ENCODE results near the gene UNC5B. TPM values are rescaled to one million over a fixed set of nuclear protein-coding genes. Genes with fewer than 3 reads are reported as not detected.

Gene UNC5B
- total RNA-seq, 1 donor from 2014 or later = 231 TPM

- no peak for DNase-seq (ENCODE audit: low spot score)
- TF ChIP-seq CTCF (IDR thresholded peaks at IDR 0.05; ENCODE audit: unreplicated experiment) = no peak
- Mint-ChIP-seq H3K4me3 (ENCODE audit: unreplicated experiment) (no peak overlapping the region), H3K27me3 (ENCODE audit: unreplicated experiment) (peaks cover 7% of the 10 kb centered on the region), H3K36me3 (ENCODE audit: low read depth, unreplicated experiment) (no peaks in the 10 kb centered on the region), H3K4me1 (ENCODE audit: unreplicated experiment) (no peaks in the 10 kb centered on the region), H3K27ac (ENCODE audit: unreplicated experiment) (no peak overlapping the region), H3K9me3 (ENCODE audit: unreplicated experiment) (no peaks in the 10 kb centered on the region)
Measured at GRCh38 chr10:71188201-71188600, 24.2 kb upstream of the UNC5B start.

GRCh38 chr10:71191019-71191418 is 21.4 kb upstream of the UNC5B start:
- Mint-ChIP-seq H3K4me3 (ENCODE audit: unreplicated experiment) (no peak overlapping the region), H3K4me1 (ENCODE audit: unreplicated experiment) (no peaks in the 10 kb centered on the region), H3K9me3 (ENCODE audit: unreplicated experiment) (no peaks in the 10 kb centered on the region), H3K27ac (ENCODE audit: unreplicated experiment) (no peak overlapping the region), H3K36me3 (ENCODE audit: low read depth, unreplicated experiment) (no peaks in the 10 kb centered on the region), H3K27me3 (ENCODE audit: unreplicated experiment) (peaks cover 6% of the 10 kb centered on the region)
- no peak for TF ChIP-seq CTCF (IDR thresholded peaks at IDR 0.05; ENCODE audit: unreplicated experiment)
- DNase-seq (ENCODE audit: low spot score) = no peak

GRCh38 chr10:71191551-71192076 is 20.8 kb upstream of the UNC5B start:
- no peak overlapping the region for H3K27ac Mint-ChIP-seq (ENCODE audit: unreplicated experiment)
- no peak for TF ChIP-seq CTCF (IDR thresholded peaks at IDR 0.05; ENCODE audit: unreplicated experiment)
- peaks cover 6% of the 10 kb centered on the region for H3K27me3 Mint-ChIP-seq (ENCODE audit: unreplicated experiment)
- no peaks in the 10 kb centered on the region for H3K36me3 Mint-ChIP-seq (ENCODE audit: low read depth, unreplicated experiment)
- DNase-seq (ENCODE audit: low spot score) = no peak
- H3K4me3 Mint-ChIP-seq (ENCODE audit: unreplicated experiment) = no peak overlapping the region
- no peaks in the 10 kb centered on the region for H3K4me1 Mint-ChIP-seq (ENCODE audit: unreplicated experiment)
- no peaks in the 10 kb centered on the region for H3K9me3 Mint-ChIP-seq (ENCODE audit: unreplicated experiment)

GRCh38 chr10:71193516-71193915 is 18.9 kb upstream of the UNC5B start:
- no peak for TF ChIP-seq CTCF (IDR thresholded peaks at IDR 0.05; ENCODE audit: unreplicated experiment)
- DNase-seq (ENCODE audit: low spot score) = no peak
- Mint-ChIP-seq H3K9me3 (ENCODE audit: unreplicated experiment) (peaks cover 6% of the 10 kb centered on the region), H3K36me3 (ENCODE audit: low read depth, unreplicated experiment) (peaks cover 6% of the 10 kb centered on the region), H3K4me1 (ENCODE audit: unreplicated experiment) (no peaks in the 10 kb centered on the region), H3K27me3 (ENCODE audit: unreplicated experiment) (peaks cover 9% of the 10 kb centered on the region), H3K27ac (ENCODE audit: unreplicated experiment) (no peak overlapping the region), H3K4me3 (ENCODE audit: unreplicated experiment) (no peak overlapping the region)

GRCh38 chr10:71197955-71198354 is 14.4 kb upstream of the UNC5B start:
- DNase-seq (ENCODE audit: low spot score) = no peak
- Mint-ChIP-seq H3K4me1 (ENCODE audit: unreplicated experiment) (peaks cover under 1% of the 10 kb centered on the region), H3K27ac (ENCODE audit: unreplicated experiment) (no peak overlapping the region), H3K27me3 (ENCODE audit: unreplicated experiment) (peaks cover 4% of the 10 kb centered on the region), H3K9me3 (ENCODE audit: unreplicated experiment) (peaks cover 6% of the 10 kb centered on the region), H3K36me3 (ENCODE audit: low read depth, unreplicated experiment) (peaks cover 6% of the 10 kb centered on the region), H3K4me3 (ENCODE audit: unreplicated experiment) (no peak overlapping the region)
- TF ChIP-seq CTCF (IDR thresholded peaks at IDR 0.05; ENCODE audit: unreplicated experiment) = no peak
